MCF 10A (cell line): Measurements from ENCODE around the gene SH2D1B. TPM values are rescaled to one million over a fixed set of nuclear protein-coding genes. Genes with fewer than 3 reads are reported as not detected.

Source experiments
- BruUV-seq: library from RNA; stranded (reverse); fragments of 400-500 nt; replicated peaks from 2 replicates; lab custom pipeline; 2021; lab: Mats Ljungman, UMichigan
- CTCF ChIA-PET: fragments of 300-600 bp; sonication (Branson Sonifier 250); formaldehyde crosslinking; extraction: SDS; loops from one replicate; lab custom pipeline; 2021; ENCODE audit warnings: antibody characterized with exemption, inconsistent platforms; lab: Yijun Ruan, JAX
- POLR2A ChIA-PET: fragments of 300-600, 350-650 bp; sonication (Branson Sonifier 250); formaldehyde crosslinking; extraction: SDS; loops from one replicate; lab custom pipeline; 2020; ENCODE audit warnings: antibody characterized with exemption, inconsistent platforms; lab: Yijun Ruan, JAX
- DNase-seq: peaks from one replicate; pipeline ENCODE4 v3.0.0-alpha.2; 2018; ENCODE audit not compliant: unreplicated experiment
- H3K27ac Mint-ChIP-seq: one replicate; pipeline ENCODE4 v1.8.0; 2022; ENCODE audit warnings: mild to moderate bottlenecking, low read depth, mixed read lengths; ENCODE audit not compliant: unreplicated experiment
- H3K27me3 Mint-ChIP-seq: one replicate; pipeline ENCODE4 v1.8.0; 2022; ENCODE audit warnings: mixed read lengths; ENCODE audit not compliant: insufficient read depth, unreplicated experiment
- H3K36me3 Mint-ChIP-seq: one replicate; pipeline ENCODE4 v1.8.0; 2022; ENCODE audit warnings: mild to moderate bottlenecking, moderate library complexity, mixed read lengths; ENCODE audit not compliant: insufficient read depth, unreplicated experiment
- H3K4me1 Mint-ChIP-seq: one replicate; pipeline ENCODE4 v1.8.0; 2022; ENCODE audit warnings: mixed read lengths; ENCODE audit not compliant: insufficient read depth, unreplicated experiment
- H3K4me3 Mint-ChIP-seq: one replicate; pipeline ENCODE4 v1.8.0; 2022; ENCODE audit warnings: mild to moderate bottlenecking, moderate library complexity, mixed read lengths; ENCODE audit not compliant: unreplicated experiment
- H3K9me3 Mint-ChIP-seq: one replicate; pipeline ENCODE4 v1.8.0; 2022; ENCODE audit warnings: mixed read lengths; ENCODE audit not compliant: unreplicated experiment
- CTCF ChIP-seq: fragments of 200-600 bp; IDR thresholded peaks from one replicate; pipeline ENCODE4 v1.8.0; 2022; ENCODE audit warnings: antibody characterized with exemption, mild to moderate bottlenecking; ENCODE audit not compliant: unreplicated experiment
- intact Hi-C: fragments of 100-400 bp; cut with micrococcal nuclease; formaldehyde crosslinking; loops from 2 replicates; pipeline ENCODE4 v1.14.1; 2022
- total RNA-seq: library from RNA; stranded (reverse); gene quantifications from 2 replicates; pipeline ENCODE4 v1.2.3, GENCODE V29; 2022

Gene SH2D1B
- total RNA-seq, 1 experiment from 2014 or later, result not detected

- Mint-ChIP-seq H3K27me3 (no peaks in the 10 kb centered on the region), H3K4me3 (no peak overlapping the region), H3K9me3 (no peaks in the 10 kb centered on the region), H3K27ac (peak overlapping the region; percentile 83), H3K4me1 (peaks cover 70% of the 10 kb centered on the region), H3K36me3 (no peaks in the 10 kb centered on the region)
- TF ChIP-seq CTCF, result no peak
- ChIA-PET CTCF (interaction anchor here (0.5 to 7.2 kb wide), 5 partner anchors 17 to 331 kb away, joined by 3 to 93 read pairs (median 3); no protein-coding TSS in a partner anchor), POLR2A (interaction anchor here (0.6 to 1.2 kb wide), 3 partner anchors 12 to 180 kb away, joined by 3 to 4 read pairs (median 3); no protein-coding TSS in a partner anchor)
- intact Hi-C loops, result loop anchor here (5.0 kb wide), 1 partner anchor 245 kb away; no protein-coding TSS in a partner anchor
- BruUV-seq, result no TSS peak
- DNase-seq, result no peak
Observed at GRCh38 chr1:162387226-162388082, 24.5 kb downstream of the SH2D1B start.

- Mint-ChIP-seq H3K36me3 (no peaks in the 10 kb centered on the region), H3K27ac (peak overlapping the region; percentile 68), H3K27me3 (no peaks in the 10 kb centered on the region), H3K4me1 (peaks cover 71% of the 10 kb centered on the region), H3K9me3 (no peaks in the 10 kb centered on the region), H3K4me3 (no peak overlapping the region)
- TF ChIP-seq CTCF, result no peak
- CTCF ChIA-PET, result interaction anchor here (0.7 to 7.2 kb wide), 5 partner anchors 29 to 330 kb away, joined by 3 to 93 read pairs (median 5); no protein-coding TSS in a partner anchor
- intact Hi-C loops, result loop anchor here (5.0 kb wide), 1 partner anchor 244 kb away; no protein-coding TSS in a partner anchor
- DNase-seq, result no peak
- POLR2A ChIA-PET, result interaction anchor here (0.6 to 1.2 kb wide), 4 partner anchors 10 to 179 kb away, joined by 3 to 4 read pairs (median 3); partner anchors contain the start of gene SPATA46
- no TSS peak for BruUV-seq
Observed at GRCh38 chr1:162386292-162387225, 25.4 kb downstream of the SH2D1B start.

- no peak for DNase-seq
- CTCF ChIA-PET, result interaction anchor here (0.6 to 7.2 kb wide), 6 partner anchors 25 to 329 kb away, joined by 3 to 93 read pairs (median 3); no protein-coding TSS in a partner anchor
- Mint-ChIP-seq H3K36me3 (no peaks in the 10 kb centered on the region), H3K9me3 (no peaks in the 10 kb centered on the region), H3K4me3 (no peak overlapping the region), H3K27me3 (no peaks in the 10 kb centered on the region), H3K27ac (no peak overlapping the region), H3K4me1 (peaks cover 72% of the 10 kb centered on the region)
- TF ChIP-seq CTCF, result no peak
- POLR2A ChIA-PET, result interaction anchor here (0.9 kb wide), 1 partner anchor 9 kb away, joined by 3 read pairs; the partner anchor contains the start of gene SPATA46
- intact Hi-C loops, result loop anchor here (5.0 kb wide), 1 partner anchor 243 kb away; no protein-coding TSS in a partner anchor
- no TSS peak for BruUV-seq
Observed at GRCh38 chr1:162385702-162386101, 26.2 kb downstream of the SH2D1B start.
